SK-N-SH (cell line): ENCODE measurements around the gene BTBD16.

Experiments
- EZH2phosphoT487 ChIP-seq: fragments of 200-600 bp; sonication (generic); IDR thresholded peaks from 2 replicates; pipeline ENCODE4 v1.6.1; 2017; ENCODE audit warnings: low read depth, mixed run types, mild to moderate bottlenecking, antibody characterized with exemption, moderate library complexity, borderline replicate concordance
- MAX ChIP-seq: IDR thresholded peaks from 2 replicates; pipeline ENCODE4 v1.4.0; 2012; ENCODE audit warnings: low read depth
- TEAD4 ChIP-seq: IDR thresholded peaks from 2 replicates; pipeline ENCODE4 v1.4.0; 2012; ENCODE audit warnings: mild to moderate bottlenecking, borderline replicate concordance; ENCODE audit not compliant: insufficient read depth

- TF ChIP-seq MAX (no peak), TEAD4 (no peak), EZH2phosphoT487 (no peak)
Observed at GRCh38 chr10:122265896-122266295, 5.2 kb upstream of the BTBD16 start.
